ENCODE measurements around the gene FGD2.

FGD2 gene

DNA sequence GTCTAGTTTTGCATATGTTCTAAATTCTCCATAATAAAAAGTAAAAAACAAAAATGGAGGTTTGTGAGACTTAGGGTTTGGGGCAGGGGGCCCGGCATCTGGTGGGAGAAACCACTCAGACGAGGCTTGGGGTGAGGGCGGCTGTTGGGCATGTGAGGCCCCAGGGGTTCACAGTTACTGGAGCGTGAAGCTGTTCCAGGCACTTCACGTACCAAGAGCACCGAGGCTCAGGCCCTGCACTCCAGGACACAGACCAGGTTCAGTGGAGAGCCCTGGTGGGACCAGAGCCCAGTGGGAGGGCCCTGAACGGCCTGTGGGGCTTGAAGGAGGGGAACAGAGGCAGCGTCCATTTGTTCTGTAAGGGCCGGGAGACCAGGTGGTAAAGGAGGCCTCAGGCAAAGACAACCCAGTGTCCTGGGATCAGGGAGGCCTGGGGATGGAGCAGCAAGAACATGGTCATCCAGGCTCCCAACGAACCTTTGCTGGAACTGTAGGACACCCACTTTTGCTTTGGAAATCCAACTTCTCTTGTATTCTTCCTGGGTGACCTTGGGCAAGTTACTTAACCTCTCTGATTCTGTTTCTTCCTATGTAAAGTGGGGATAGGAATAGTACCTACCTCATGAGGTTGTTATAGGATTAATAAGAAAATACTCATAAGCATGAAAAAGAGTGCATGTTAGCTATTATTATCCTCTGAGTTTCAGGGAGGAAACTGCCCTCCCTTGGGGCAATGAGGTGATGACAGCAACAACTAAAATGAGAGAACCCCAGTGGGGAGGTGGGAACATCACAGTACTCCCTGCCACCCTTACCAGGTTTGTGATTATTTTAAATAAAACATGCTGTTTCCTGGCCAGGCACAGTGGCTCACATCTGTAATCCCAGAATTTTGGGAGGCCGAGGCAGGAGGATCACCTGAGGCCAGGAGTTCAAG is 1.1 kb upstream of the FGD2 start:
- H3K27ac Mint-ChIP-seq, result no peak overlapping the region
- H3K36me3 Mint-ChIP-seq, result no peaks in the 10 kb centered on the region
- no peak overlapping the region for H3K4me3 Mint-ChIP-seq
- no peaks in the 10 kb centered on the region for H3K27me3 Mint-ChIP-seq
- peaks cover 9% of the 10 kb centered on the region for H3K4me1 Mint-ChIP-seq (ENCODE audit: low read depth)
- no peaks in the 10 kb centered on the region for H3K9me3 Mint-ChIP-seq (ENCODE audit: low read depth)

DNA sequence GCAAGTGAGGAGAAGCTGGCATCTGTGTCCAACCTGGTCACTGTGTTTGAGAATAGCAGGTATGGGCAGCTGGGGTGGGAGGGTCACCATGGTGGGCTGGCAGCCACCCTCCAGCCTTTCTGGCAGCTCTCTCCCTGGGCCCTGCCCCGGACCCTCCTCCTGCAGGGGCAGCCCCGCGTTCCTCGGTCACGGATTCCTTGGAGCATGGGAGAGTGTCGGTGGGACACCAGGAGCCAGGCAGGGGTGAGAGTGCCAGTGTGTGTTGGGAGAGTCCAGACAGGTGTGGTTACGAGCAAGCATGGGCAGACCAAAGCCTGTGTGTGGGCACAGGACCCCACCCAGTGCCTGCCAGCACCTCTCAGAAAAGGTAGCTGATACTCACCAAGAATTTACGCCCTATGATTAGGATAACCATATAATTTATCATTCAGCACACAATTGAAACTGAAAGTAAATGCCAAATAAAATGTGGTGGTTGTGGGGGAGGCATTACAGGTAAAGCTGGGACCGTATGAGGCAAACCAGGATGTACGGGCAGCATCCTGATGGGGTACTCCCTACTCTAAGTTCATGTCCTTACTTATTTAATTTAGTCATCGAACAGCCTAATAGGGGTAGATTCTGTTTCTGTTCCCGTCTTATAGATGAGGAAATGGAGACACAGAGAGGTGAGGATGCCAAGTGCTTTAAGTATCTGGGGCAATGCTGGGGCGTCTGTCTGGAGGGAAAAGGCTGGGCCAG is 542 bp downstream of the FGD2 start:
- H3K27me3 Mint-ChIP-seq, result no peaks in the 10 kb centered on the region
- no peak overlapping the region for H3K4me3 Mint-ChIP-seq
- no peaks in the 10 kb centered on the region for H3K9me3 Mint-ChIP-seq (ENCODE audit: low read depth)
- H3K36me3 Mint-ChIP-seq, result no peaks in the 10 kb centered on the region
- no peak overlapping the region for H3K27ac Mint-ChIP-seq
- H3K4me1 Mint-ChIP-seq (ENCODE audit: low read depth), result peaks cover 9% of the 10 kb centered on the region

DNA sequence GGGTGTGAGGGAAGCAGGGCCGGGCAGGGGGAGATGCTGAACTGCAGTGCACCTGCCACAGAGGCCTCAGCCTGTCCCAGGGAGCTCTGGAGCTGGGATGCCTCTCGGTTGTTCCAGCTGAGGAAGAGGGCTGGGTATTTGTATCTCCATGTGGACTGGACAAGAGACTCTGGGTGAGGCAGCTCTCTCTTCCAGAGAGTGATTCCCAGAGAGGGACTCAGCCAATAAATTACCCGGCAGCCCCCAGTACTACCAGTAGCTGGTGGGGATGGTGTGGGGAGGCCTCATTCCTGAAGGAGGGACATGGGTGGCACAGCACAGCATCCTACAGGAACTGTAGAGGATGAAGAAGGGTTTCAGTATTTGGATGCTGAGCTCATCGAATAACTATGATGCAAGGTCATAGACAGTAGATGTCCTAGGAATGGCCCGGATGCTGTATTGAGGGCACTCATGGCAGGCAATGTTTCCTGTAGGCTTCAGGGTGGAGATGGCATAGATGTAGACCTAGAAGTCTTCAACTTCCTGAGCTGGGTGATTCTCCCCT is 1.4 kb downstream of the FGD2 start:
- no peaks in the 10 kb centered on the region for H3K36me3 Mint-ChIP-seq
- H3K9me3 Mint-ChIP-seq (ENCODE audit: low read depth), result no peaks in the 10 kb centered on the region
- peaks cover 9% of the 10 kb centered on the region for H3K4me1 Mint-ChIP-seq (ENCODE audit: low read depth)
- H3K27me3 Mint-ChIP-seq, result no peaks in the 10 kb centered on the region
- H3K4me3 Mint-ChIP-seq, result no peak overlapping the region
- no peak overlapping the region for H3K27ac Mint-ChIP-seq

DNA sequence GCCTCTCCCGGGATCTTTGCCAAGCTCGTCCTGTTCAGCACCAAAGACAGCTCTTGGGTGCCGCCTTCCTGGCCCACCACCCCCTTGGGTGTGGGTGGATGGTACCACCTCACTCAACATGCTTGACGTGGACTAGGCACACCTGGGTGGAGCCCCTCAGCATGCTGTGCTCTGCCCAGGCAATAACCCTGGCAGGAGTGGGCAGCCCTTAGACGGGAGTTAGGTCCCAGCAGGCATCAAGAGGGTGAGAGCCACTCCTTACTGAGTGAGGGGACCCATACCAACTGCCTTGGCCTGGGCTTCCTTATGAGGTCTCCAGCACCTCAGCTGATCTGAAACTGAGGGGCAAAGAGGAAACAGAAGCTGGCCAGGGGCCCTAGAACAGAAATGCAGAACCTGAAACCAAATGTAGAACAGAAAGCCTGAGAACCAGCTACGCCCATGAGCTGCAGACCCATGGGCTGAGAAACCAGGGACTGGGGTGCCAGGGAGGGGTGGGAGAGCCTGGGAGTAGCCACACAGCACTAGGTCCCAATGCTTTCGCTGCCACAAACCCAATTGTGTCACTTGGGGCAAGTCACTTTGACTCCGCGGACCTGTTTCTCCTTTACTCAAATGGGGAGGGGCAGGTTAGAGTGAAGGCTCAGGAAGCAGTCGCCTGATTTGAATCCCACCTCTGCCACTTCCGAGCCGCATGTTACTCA is 2.0 kb downstream of the FGD2 start:
- H3K27ac Mint-ChIP-seq, result no peak overlapping the region
- no peak overlapping the region for H3K4me3 Mint-ChIP-seq
- no peaks in the 10 kb centered on the region for H3K27me3 Mint-ChIP-seq
- no peaks in the 10 kb centered on the region for H3K9me3 Mint-ChIP-seq (ENCODE audit: low read depth)
- no peaks in the 10 kb centered on the region for H3K36me3 Mint-ChIP-seq
- peaks cover 9% of the 10 kb centered on the region for H3K4me1 Mint-ChIP-seq (ENCODE audit: low read depth)

DNA sequence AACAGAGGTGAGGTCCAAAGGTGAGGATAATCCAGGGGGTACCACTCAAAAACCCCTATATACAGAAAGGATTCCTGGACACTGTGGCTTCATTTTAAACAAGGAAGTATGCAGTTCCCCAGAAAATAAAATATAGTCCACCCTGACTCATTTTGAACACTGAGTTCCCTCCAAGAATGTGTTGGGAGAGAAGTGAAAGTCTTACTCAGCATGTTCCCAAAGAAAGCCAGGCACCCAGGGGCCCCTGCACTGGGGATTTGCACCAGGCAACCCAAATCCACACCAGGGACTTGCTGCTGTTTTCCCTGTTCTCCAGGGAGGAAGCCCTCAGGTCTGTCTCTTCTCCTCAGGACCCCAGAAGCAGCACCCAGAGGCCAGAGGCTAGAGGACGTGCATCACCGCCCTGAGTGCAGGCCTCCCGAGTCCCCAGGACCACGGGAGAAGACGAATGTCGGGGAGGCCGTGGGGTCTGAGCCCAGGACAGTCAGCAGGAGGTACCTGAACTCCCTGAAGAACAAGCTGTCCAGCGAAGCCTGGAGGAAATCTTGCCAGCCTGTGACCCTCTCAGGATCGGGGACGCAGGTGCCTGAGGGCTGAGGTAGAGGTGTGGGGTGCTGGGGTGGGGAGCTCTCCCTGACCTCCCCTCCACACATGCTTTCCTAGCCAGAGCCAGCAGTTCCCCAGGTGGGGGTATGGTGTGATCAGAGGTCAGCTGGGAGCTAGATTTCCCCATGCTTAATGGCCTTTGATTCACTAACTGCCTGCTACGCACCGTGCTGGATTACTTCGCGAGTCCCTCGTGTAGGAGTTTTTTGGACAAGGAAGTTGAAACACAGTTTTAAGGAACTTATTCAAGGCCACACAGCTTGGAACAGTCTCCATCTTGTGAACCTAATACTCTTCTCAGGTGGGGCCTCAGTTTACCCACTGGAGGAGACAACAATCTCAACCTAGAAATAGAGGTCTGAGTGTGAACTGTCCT is 3.3 kb downstream of the FGD2 start:
- no peak overlapping the region for H3K4me3 Mint-ChIP-seq
- H3K27me3 Mint-ChIP-seq, result no peaks in the 10 kb centered on the region
- H3K36me3 Mint-ChIP-seq, result no peaks in the 10 kb centered on the region
- H3K27ac Mint-ChIP-seq, result no peak overlapping the region
- H3K9me3 Mint-ChIP-seq (ENCODE audit: low read depth), result no peaks in the 10 kb centered on the region
- peaks cover 9% of the 10 kb centered on the region for H3K4me1 Mint-ChIP-seq (ENCODE audit: low read depth)

DNA sequence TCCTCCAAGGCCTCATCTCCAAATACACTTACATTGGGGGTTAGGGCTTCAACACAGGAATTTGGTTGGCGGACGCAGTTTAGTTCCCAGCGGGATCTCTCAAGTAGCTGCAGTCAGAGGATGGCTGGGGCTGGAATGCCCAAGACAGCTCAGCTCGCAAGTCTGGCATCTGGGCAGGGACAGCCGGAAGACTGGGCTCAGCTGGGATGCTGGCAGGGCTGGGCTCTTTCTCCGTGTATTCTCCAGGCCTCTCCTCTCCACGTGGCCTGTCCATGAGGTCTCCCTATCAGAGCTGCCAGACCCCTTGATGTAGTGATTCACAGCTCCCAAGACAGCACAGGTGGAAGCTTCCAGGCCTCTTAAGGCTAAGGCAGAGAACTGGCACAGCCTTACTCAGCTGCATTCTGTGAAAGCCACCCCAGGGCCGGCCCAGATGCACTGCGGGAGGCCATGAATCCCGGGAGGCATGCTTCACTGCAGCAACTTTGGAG is 5.0 kb downstream of the FGD2 start:
- Mint-ChIP-seq H3K9me3 (ENCODE audit: low read depth) (no peaks in the 10 kb centered on the region), H3K4me1 (ENCODE audit: low read depth) (peaks cover 9% of the 10 kb centered on the region), H3K27ac (no peak overlapping the region), H3K36me3 (no peaks in the 10 kb centered on the region), H3K27me3 (no peaks in the 10 kb centered on the region), H3K4me3 (no peak overlapping the region)

DNA sequence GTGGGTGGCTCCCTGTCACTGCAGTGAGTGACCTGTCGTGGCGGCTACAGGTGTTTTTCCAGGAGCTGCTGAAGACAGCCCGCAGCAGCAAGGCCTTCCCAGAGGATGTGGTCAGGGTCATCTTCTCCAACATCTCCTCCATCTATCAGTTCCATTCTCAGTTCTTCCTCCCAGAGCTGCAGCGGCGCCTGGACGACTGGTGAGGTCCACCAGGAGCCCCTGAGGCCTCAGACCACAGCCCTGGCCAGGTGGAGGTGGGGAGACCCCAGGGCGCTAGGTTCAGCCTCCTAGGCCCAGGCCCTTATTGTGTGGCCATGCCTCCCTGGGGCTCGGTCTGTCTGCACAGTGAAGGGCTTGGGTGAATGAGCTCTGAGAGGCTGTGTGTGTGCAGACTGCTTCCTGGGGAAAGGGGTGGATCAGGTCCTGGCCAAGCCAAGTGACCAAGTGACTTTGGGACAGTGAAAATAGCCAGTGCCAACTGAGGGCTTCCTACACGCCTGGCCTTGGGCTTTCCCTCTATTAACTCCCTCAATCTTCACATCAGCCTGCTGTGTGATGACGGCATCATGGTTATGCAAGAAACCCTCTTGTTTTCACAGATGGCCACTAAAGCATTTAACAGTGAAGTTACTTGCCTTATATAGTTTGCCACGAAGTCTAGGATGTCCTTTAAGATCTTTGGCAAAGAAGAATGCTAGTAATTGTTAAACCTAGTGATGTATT is 6.4 kb downstream of the FGD2 start:
- Mint-ChIP-seq H3K4me3 (no peak overlapping the region), H3K4me1 (ENCODE audit: low read depth) (no peaks in the 10 kb centered on the region), H3K36me3 (no peaks in the 10 kb centered on the region), H3K27me3 (no peaks in the 10 kb centered on the region), H3K9me3 (ENCODE audit: low read depth) (no peaks in the 10 kb centered on the region), H3K27ac (no peak overlapping the region)

DNA sequence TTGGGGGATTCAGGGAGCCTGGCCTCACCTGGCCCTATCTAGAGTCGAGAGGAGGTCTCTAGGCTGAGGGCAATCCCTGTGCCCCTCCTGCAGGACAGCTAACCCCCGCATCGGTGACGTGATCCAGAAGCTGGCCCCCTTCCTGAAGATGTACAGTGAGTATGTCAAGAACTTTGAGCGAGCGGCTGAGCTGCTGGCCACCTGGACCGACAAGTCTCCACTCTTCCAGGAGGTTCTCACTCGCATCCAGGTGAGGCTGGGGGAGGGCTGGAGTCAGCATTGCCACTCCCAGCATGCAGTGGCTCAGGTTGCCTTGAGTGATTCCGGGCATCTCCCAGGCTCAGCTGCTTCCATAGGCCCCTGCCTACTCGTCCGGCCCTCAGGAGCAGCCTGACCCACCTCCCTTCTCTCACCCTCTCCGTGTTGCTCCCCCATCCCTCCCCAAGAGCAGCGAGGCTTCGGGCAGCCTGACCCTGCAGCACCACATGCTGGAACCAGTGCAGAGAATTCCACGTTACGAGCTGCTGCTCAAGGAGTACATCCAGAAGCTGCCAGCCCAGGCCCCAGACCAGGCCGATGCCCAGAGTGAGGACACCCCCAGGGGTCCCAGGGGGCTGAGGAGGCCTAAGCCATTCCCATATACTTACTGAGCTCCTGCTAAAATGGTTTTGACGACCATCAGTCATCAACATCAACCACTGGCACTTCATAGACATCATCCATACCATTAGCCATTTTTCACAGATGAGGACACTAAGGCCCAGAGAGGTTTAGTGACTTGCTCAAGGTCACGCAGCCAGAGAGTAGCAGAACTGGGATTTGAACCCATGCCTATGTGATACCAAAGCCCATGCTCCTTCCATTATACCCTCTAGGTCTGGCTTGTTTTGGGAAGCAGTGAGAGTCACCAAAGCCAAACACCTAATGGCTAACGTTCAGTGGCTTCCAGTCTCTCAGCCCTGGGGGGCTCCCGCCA is 8.3 kb downstream of the FGD2 start:
- Mint-ChIP-seq H3K27ac (no peak overlapping the region), H3K4me1 (ENCODE audit: low read depth) (peaks cover 11% of the 10 kb centered on the region), H3K36me3 (no peaks in the 10 kb centered on the region), H3K27me3 (no peaks in the 10 kb centered on the region), H3K9me3 (ENCODE audit: low read depth) (no peaks in the 10 kb centered on the region), H3K4me3 (no peak overlapping the region)

DNA sequence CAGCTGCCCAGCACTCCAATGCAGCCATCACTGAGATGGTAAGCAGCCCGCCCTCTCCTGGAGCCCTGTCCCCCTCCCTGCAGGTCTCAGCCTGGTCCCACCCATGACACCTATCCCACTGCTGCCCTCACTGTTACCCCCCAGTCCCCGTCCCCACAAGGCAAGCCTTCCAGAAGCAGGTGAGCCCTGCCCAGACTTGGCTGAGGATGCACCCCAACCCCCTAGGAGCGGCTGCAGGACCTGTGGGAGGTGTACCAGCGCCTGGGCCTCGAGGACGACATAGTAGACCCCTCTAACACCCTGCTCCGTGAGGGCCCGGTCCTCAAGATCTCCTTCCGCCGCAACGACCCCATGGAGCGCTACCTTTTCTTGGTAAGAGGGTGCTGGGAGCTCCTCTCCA is 9.2 kb downstream of the FGD2 start:
- Mint-ChIP-seq H3K9me3 (ENCODE audit: low read depth) (no peaks in the 10 kb centered on the region), H3K27me3 (no peaks in the 10 kb centered on the region), H3K27ac (no peak overlapping the region), H3K36me3 (no peaks in the 10 kb centered on the region), H3K4me3 (no peak overlapping the region), H3K4me1 (ENCODE audit: low read depth) (peaks cover 18% of the 10 kb centered on the region)

DNA sequence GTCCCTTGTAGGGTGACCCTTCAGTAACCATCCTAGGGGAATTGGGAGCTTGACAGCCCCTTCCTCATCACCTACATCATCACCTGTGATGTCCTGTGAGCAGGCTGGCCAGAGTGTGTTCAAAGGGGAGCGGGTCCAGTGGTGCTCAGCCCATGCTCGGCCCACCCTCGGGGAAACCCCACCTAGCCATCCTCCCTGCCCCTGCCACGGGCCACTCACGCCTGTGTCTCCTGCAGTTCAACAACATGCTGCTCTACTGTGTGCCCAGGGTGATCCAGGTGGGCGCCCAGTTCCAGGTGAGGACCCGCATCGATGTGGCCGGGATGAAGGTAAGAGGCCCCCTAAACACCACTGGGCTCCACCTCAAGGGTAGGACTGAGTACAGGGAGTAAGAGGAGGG is 10.1 kb downstream of the FGD2 start:
- H3K36me3 Mint-ChIP-seq, result no peaks in the 10 kb centered on the region
- no peak overlapping the region for H3K27ac Mint-ChIP-seq
- peaks cover 18% of the 10 kb centered on the region for H3K4me1 Mint-ChIP-seq (ENCODE audit: low read depth)
- H3K4me3 Mint-ChIP-seq, result no peak overlapping the region
- no peaks in the 10 kb centered on the region for H3K27me3 Mint-ChIP-seq
- H3K9me3 Mint-ChIP-seq (ENCODE audit: low read depth), result no peaks in the 10 kb centered on the region

DNA sequence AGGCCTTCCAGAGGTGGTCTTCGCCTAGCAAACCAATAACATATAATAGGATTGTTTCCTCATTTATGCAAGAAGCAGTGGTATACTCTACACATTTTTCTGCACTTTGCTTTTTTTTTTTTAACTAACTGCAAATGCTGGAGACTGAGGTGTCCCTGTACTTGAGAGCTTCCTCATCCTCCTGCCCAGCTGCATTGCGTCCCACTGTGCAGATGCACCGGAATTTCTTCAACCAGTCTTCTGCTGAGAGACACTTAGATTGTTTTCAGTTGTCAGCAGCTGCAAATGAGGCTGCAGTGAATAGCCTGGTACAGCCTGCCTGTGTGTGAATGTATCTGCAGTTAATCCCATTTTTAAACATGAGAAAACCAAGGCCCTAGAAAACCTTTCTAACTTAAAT is 11.5 kb downstream of the FGD2 start:
- peaks cover 25% of the 10 kb centered on the region for H3K4me1 Mint-ChIP-seq (ENCODE audit: low read depth)
- no peaks in the 10 kb centered on the region for H3K27me3 Mint-ChIP-seq
- H3K9me3 Mint-ChIP-seq (ENCODE audit: low read depth), result no peaks in the 10 kb centered on the region
- H3K36me3 Mint-ChIP-seq, result no peaks in the 10 kb centered on the region
- no peak overlapping the region for H3K27ac Mint-ChIP-seq
- H3K4me3 Mint-ChIP-seq, result no peak overlapping the region

DNA sequence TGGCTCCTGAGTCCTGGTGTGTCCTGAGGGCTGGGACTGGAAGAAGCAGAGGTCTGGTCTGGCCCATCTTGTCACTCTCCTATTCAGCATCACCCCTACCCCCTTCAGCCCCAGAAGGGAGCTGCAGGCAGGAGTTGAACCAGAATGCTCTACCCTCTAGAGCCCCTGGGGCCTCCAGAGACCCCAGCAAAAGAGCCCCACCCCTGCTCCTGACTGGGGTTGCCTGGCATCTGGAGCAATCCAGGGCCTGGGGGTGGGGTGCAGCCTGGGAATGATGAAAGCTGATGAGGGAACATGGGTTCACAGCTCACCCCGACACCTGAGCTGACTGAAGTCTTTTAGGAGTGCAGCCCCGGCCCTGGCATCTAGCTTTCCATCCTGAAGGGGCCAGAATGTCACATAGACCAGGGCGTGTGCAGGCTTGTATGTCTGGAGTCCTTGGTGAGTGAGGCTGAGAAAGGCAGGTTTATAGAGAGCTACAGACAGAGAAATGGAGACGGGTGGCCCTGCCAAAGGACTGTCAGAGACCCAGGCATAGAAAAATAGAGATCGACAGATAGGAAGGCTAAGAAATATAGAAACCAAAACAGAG is 12.2 kb downstream of the FGD2 start:
- H3K27ac Mint-ChIP-seq, result no peak overlapping the region
- no peaks in the 10 kb centered on the region for H3K36me3 Mint-ChIP-seq
- peaks cover 32% of the 10 kb centered on the region for H3K4me1 Mint-ChIP-seq (ENCODE audit: low read depth)
- no peaks in the 10 kb centered on the region for H3K9me3 Mint-ChIP-seq (ENCODE audit: low read depth)
- no peaks in the 10 kb centered on the region for H3K27me3 Mint-ChIP-seq
- H3K4me3 Mint-ChIP-seq, result no peak overlapping the region

Measured in activated naive CD8-positive, alpha-beta T cell (primary cell).